ENCODE measurements around the gene DNAAF3.

Gene DNAAF3

GRCh38 chr19:55169136-55169535 is 2.7 kb upstream of the DNAAF3 start:
- no peak for DNase-seq (ENCODE audit: low read depth)
- no peak for TF ChIP-seq CTCF (IDR thresholded peaks at IDR 0.05; ENCODE audit: insufficient read depth, low read depth, low read length, missing control alignments)
- H3K4me3 ChIP-seq (ENCODE audit: low read depth, low read length) = no peak overlapping the region

DNA sequence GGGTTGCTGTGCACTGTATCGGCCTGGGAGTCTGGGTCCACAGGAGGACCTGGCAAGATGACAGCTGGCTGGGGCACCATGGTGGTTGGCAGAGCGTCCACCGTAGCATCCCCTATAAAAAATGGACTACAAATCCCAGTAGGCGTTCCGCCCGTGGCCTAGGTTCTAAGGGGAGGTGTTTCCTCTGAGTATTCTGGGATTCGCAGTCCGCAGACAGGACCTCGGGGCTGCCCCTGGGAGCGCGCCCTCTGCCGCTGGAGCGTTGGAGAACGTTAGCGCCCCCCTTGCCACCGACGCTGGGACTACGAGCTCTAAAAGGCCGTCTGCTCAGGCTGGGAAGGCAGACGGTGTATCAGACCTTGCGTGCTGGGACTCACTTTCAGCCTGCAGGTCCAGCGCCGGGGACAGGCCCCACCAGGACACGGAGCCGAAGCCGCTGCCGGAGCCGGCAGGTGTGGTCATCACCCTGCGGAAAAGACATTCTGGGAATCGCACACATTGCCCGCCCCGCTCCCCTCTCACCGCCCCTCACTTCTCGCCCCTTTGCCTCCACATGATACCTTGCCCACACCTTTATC is 372 bp downstream of the DNAAF3 start:
- H3K4me3 ChIP-seq (ENCODE audit: low read depth, low read length) = peak overlapping the region; percentile 19; the same call in 1 of the 2 replicates
- TF ChIP-seq CTCF (IDR thresholded peaks at IDR 0.05; ENCODE audit: insufficient read depth, low read depth, low read length, missing control alignments) = no peak
- peak; percentile 56 for DNase-seq (ENCODE audit: low read depth)

GRCh38 chr19:55161571-55162322 is 4.7 kb downstream of the DNAAF3 start:
- H3K4me3 ChIP-seq (ENCODE audit: low read depth, low read length) = no peak overlapping the region
- no peak for DNase-seq (ENCODE audit: low read depth)
- no peak for TF ChIP-seq CTCF (IDR thresholded peaks at IDR 0.05; ENCODE audit: insufficient read depth, low read depth, low read length, missing control alignments)

GRCh38 chr19:55160986-55161365 is 5.4 kb downstream of the DNAAF3 start:
- no peak for DNase-seq (ENCODE audit: low read depth)
- no peak overlapping the region for H3K4me3 ChIP-seq (ENCODE audit: low read depth, low read length)
- TF ChIP-seq CTCF (IDR thresholded peaks at IDR 0.05; ENCODE audit: insufficient read depth, low read depth, low read length, missing control alignments) = no peak

- no peak overlapping the region for H3K4me3 ChIP-seq (ENCODE audit: low read depth, low read length)
- peak; percentile 91 for TF ChIP-seq CTCF (IDR thresholded peaks at IDR 0.05; ENCODE audit: insufficient read depth, low read depth, low read length, missing control alignments)
- DNase-seq (ENCODE audit: low read depth) = peak; percentile 90
These were observed 6.1 kb downstream of the DNAAF3 start for GRCh38 chr19:55160128-55160985.

GRCh38 chr19:55158848-55159749 is 7.3 kb downstream of the DNAAF3 start:
- DNase-seq (ENCODE audit: low read depth) = no peak
- no peak overlapping the region for H3K4me3 ChIP-seq (ENCODE audit: low read depth, low read length)

More at GRCh38 chr19:55158848-55159749, 7.3 kb downstream of the DNAAF3 start:
- TF ChIP-seq CTCF (IDR thresholded peaks at IDR 0.05; ENCODE audit: insufficient read depth, low read depth, low read length, missing control alignments) = no peak
